Subcutaneous adipose tissue (tissue), 4 donors: Measurements from ENCODE around the gene POLG2. TPM values are rescaled to one million over a fixed set of nuclear protein-coding genes. Genes with fewer than 3 reads are reported as not detected.

ENCODE experiments used
- small RNA-seq: library from RNA; depleted of rRNA; stranded (forward); fragments of <200 nt; gene quantifications from one replicate; pipeline ENCODE3, GENCODE V24; 2016
- total RNA-seq, 4 donors: library from RNA; depleted of rRNA; stranded (reverse); fragments of >200 nt; gene quantifications; one replicate each; pipeline ENCODE4 v1.1.0, GENCODE V29; 2016

POLG2 gene
- total RNA-seq, 4 donors from 2014 or later: 6.4 to 8.8 (median 7.5) TPM

Small RNA genes within 50 kb of the gene (small RNA-seq; reads per million reads assigned to genes)
- not detected for gene ATP5MFP4

Other genes starting within 250 kb of the POLG2 start
- 100 to 1,000 TPM in 2 of 4 donors, 10 to 100 TPM in 2; 75.3 to 119 (median 102) TPM for gene TEX2, start 233.8 kb downstream of the POLG2 start, total RNA-seq
- 100 to 1,000 TPM; 168 to 190 (median 174) TPM for gene PECAM1, start 106.2 kb downstream of the POLG2 start, total RNA-seq
- 10 to 100 TPM in 3 of 4 donors, 1 to 10 TPM in 1; 9.9 to 39.6 (median 14.6) TPM for gene MILR1, start 47.9 kb downstream of the POLG2 start, total RNA-seq
- 100 to 1,000 TPM; 471 to 699 (median 575) TPM for gene DDX5, start 9.2 kb upstream of the POLG2 start, total RNA-seq
- 10 to 100 TPM; 41.6 to 71.4 (median 53.4) TPM for gene CEP95, start 9.9 kb upstream of the POLG2 start, total RNA-seq
- 10 to 100 TPM; 22.7 to 42.4 (median 27.6) TPM for gene SMURF2, start 165.3 kb upstream of the POLG2 start, total RNA-seq